ENCODE measurements around the gene PDE7B.

GRCh38 chr6:136192902-136193301, 341.4 kb downstream of the PDE7B start:
- TF ChIP-seq, protein P1, sequence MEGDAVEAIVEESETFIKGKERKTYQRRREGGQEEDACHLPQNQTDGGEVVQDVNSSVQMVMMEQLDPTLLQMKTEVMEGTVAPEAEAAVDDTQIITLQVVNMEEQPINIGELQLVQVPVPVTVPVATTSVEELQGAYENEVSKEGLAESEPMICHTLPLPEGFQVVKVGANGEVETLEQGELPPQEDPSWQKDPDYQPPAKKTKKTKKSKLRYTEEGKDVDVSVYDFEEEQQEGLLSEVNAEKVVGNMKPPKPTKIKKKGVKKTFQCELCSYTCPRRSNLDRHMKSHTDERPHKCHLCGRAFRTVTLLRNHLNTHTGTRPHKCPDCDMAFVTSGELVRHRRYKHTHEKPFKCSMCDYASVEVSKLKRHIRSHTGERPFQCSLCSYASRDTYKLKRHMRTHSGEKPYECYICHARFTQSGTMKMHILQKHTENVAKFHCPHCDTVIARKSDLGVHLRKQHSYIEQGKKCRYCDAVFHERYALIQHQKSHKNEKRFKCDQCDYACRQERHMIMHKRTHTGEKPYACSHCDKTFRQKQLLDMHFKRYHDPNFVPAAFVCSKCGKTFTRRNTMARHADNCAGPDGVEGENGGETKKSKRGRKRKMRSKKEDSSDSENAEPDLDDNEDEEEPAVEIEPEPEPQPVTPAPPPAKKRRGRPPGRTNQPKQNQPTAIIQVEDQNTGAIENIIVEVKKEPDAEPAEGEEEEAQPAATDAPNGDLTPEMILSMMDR (IDR thresholded peaks at IDR 0.05) = no peak
- no peak for TF ChIP-seq POLR2A (IDR thresholded peaks at IDR 0.05)

Data from uterus (tissue), 2 donors.